GM21717 (cell line): Measurements from ENCODE around the gene AEN.
"Not testable (repeated sequence)": the region's sequence is repeated elsewhere in the genome, so short reads cannot be mapped to it uniquely, and the experiment has no call there.

Source experiments
- ATAC-seq: cut with Tn5 transposase; IDR thresholded peaks from one replicate; pipeline ENCODE4 v1.9.1; 2021; ENCODE audit warnings: mild to moderate bottlenecking, moderate library complexity; ENCODE audit not compliant: unreplicated experiment

AEN gene

DNA sequence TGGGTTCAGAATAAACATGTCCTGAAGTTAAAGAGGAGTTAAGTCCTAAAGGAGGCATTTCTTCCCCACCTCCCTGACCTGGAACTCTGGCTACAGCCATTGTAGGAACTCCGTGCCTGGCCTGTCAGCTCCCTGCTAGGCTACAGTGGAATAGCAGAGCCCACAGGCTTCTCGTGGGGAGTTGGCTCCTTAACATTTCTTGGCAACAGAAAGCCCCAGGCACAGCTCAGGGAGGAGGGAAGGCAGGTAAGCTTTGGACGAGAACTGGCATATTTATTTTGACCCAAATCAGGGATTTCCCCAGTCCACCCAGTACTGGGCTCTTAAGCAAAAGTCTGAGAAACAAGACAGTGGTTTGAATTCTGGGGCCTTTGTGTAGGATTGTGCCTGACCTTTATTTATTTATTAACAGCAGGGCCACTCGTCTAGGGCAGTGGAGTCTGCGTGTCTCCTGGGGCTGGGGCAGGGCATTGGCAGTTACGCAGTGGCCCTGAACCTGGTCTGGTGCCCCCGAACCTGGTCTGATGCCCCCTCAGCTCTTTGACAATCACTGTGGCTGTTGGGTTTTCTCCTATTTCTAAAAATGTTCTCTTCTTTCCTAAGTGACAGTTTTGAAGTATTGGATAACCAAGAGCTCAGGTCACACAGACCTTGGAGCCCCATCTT, 9.8 kb downstream of the AEN start:
- ATAC-seq: no peak

DNA sequence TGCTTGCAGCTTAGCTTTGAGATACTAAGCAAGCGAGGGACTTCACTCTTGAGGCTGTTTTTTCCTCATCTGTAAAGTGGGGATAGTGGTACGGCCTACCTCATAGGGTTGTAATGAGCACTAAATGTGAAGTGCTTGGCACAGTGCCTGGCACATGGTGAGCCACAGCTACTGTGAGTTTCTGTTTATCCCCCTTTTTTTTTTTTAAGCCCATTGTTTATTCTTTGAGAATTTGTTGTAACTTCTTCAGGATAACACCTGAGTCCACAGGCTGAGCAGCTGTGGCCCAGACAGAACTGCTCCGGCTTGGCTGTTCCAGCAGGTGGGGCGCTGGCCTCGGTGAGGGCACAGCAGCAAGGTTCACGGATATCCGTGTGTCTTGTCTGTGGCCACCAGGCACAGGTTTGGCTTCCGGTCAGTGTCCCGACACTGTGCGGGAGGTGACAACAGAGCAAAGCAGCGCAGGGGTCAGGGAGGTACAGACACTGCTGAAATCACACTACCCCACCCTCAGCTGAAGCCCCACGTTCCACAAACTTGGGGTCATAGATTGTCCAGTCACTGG, 10.4 kb downstream of the AEN start:
- ATAC-seq: no peak

DNA sequence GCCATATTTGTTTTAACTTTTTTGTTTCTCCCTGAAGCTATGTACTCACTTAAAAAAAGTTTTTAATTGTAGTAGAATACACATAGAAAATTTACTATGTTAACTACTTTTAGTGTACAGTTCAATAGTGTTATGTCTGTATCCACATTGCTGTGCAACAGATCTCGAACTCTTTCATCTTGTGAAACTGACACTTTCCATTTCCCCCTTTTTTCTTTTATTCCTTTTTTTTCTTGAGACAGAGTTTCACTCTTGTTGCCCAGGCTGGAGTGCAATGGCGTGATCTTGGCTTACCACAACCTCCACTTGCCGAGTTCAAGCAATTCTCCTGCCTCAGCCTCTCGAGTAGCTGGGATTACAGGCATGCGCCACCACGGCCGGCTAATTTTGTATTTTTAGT, 11.7 kb downstream of the AEN start:
- not testable (repeated sequence) for ATAC-seq

DNA sequence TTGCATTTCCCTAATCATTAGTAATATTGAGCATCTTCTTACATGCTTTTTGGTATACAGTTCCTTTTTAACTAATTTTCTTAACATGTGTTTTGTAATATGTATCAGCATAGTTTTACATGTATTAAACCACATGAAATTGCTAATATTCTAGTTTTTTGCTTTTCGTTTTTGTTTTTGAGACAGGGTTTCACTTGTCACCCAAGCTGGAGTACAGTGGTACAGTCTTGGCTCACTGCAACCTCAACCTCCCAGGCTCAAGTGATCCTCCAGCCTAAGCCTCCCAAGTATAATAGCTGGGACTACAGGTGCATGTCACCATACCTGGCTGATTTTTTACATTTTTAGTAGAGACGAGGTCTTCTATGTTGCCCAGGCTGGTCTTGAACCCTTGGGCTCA, 13.3 kb downstream of the AEN start:
- ATAC-seq: no peak

DNA sequence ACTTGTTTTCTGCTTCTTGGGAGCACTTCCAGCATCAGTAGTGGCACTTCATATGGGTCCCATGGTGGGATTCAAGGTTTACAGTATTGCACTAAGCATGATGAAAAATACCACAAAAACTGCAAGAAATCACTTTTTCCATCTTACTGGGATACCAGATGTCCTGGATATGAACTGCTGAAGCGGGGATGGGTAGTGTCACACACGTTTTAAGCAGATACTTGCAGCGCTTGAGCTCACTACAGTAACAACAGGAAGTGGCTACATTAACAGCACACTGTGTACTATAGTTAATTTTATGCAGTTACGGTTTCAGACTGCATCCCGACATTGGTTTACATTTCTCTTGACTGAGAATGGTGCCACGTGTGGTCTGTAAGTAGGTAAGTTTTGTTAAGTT, 14.2 kb downstream of the AEN start:
- peak; percentile 27 for ATAC-seq

DNA sequence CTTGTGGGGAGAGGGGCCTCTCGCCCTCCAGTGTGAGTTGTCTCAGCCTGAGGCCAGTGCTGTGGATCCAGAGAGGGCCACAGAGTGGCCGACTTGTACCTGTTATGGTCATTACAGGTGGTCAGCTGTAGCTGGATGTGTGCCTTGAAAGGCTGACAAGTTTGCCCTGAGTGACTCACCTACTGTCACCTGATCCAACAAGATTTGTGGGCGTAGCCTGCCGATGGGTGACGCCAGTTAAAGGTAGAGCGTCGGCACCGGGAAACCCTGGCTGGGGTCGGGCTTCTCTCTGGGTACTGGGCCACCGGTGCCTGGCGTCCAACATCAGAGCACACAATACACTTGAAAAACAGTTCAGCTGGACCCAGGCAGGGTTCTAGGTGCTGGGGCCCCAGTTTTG, 14.9 kb downstream of the AEN start:
- ATAC-seq: no peak

DNA sequence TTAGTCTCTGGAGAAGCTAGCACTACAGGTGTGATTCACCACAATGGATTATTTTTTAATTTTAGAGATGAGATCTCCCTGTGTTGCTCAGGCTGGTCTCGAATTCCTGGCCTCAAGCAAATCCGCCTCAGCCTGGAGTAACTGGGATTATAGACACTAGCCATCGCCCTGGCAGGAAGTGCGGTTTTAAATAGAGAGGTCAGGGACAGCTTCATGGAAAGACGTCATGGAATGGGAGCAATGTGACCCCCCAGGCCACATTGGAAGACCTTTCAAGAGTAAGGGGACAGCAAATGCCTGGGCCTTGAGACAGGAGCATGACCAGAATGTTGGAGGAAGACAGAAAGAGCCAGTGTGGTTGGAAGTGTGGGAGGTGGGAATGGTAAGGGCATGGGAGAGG, 15.5 kb downstream of the AEN start:
- no peak for ATAC-seq

DNA sequence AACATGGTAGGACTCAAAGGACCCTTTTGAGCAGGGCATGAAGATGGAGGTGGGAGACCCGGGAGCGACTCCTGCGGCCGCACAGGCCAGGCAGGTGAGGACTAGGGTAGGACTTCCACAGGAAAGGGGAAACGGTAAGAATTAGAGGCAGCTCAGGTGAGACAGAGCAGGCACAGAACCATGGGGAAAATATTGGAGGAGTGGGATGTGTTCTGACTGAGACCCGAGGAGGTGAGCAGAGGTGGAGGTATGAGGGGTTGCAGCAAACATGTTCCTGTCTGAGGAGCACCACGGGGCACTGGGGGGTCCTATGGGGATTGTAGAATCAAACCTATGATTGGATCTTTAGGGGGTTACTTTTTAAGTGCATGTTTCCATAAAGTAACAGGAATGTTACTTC, 16.3 kb downstream of the AEN start:
- no peak for ATAC-seq

DNA sequence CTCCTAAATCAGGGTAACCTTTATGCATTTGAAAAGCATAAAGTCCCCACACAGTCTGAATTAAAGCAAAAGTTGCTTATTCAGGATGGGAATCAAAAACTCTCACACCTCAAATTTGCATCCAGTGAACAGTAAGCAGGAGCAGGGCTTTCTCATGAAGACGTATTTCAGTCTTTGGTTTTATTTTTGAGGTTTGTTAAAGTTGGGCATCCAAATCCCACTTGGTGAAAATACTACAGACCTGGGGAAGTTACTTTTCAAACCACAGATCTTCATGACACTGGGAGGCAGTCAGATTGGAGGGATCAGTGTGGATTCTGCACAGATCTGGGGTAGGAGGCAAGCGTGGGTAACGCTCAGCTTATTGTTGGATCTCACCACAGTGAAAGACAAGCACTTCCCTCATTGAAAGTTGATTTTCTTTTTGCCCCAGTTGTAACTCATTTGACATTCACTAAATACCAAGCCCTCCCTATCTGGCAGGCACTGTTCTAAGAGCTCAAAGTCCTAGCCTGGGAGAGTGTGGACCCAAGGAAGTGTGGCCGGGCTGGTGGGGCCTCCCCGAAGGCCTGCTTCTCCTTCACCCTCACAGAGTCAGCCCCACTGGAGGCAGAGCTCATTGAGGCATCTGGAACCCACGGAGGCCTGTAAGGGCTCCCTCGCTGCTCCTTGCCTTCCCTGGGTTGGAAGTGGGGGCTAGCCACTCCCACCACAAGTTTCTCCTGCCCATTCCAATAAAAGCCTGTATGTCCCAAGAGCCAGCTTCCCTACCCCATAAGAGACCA, 16.9 kb downstream of the AEN start:
- no peak for ATAC-seq

DNA sequence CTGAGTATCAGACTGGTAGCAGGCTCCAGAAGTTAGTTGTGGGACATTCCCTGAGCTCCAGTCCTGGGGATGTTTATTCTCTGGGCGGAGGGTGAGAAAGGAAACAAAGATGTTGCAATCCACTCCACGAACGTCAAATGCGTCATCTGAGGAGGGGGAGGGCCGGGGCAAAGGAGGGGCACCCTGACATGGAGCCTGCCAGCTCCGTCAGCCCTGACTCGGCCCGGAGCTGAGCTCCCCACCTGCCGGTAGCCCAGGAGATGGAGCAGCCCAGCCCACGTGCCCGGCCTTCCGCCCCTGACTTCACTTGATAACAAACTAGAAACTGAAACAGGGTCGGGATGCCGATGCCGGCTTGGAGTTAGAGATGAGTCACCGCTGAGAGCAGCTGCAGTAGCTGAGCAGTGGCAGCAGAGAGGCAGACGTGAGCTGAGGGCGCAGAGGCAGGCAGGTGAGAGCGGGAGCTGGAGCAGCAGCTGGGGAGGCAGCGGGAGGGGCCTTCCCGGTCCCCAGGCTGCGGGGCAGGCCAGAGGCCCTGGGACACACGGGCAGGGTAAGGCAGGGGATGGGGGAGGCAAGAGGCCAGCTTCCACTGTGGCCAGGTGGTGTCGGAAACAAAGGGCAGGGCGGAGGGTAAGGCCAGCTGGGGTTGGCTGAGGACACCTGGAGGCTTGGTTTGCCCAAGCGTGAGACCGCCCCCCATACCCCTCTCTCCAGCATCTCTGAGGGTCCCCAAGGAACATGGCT, 17.7 kb downstream of the AEN start, which contains the start of gene ISG20:
ISG20 (plus strand) TSS at position 391 of the 747 bp plus-strand sequence; CDS start at position 742, 351 bp downstream.
- ATAC-seq: peak; percentile 67

DNA sequence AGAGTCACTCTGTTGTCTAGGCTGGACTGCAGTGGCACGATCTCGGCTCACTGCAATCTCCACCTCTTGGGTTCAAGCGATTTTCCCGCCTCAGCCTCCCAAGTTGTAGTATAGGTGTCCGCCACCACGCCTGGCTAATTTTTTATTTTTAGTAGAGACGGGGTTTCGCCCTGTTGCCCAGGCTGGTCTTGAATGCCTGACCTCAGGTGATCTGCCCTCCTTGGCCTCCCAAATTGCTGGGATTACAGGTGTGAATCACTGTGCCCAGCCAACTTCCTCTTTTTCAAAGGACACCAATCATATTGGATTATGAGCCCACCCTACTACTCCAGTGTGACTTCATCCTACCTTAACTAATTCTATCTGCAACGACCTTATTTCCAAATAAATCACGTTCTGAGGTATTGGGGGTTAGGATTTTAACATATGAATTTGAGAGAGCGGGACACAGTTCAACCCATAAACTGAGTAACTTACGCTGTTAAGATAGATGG, 20.9 kb downstream of the AEN start:
- ATAC-seq: no peak

DNA sequence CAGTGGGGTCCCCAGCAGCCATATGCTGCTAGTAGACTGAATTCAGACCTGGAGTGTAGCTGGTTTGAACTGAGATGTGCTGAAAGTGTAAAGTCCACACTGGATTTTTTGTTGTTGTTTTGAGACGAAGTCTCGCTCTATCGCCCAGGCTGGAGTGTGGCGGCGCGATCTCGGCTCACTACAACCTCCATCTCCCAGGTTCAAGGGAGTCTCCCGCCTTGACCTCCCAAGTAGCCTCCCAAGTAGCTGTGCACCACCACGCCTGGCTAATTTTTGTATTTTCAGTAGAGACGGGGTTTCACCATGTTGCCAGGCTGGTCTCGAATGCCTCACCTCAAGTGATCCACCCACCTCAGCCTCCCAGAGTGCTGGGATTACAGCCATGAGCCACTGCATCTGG, 21.4 kb downstream of the AEN start:
- not testable (repeated sequence) for ATAC-seq

DNA sequence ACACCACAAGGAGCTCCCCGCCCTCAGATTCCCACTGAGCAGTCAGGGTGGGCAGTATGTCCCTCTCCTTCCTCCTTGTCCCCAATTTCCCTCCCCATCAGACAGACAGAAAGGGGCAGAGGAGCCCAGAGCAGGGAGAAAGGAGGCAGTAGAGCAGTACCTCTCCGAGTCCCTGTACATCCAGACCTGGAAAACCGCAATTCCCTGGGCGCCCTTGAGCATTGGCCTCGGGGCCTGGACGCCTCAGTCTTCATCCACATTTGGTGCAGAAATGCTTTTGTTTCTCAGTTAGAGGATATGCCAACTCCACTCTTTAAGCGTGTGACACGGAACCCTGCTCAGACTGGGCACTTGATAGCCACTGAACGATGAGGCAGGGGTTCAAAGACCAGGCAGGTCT, 23.6 kb downstream of the AEN start:
- ATAC-seq: no peak

DNA sequence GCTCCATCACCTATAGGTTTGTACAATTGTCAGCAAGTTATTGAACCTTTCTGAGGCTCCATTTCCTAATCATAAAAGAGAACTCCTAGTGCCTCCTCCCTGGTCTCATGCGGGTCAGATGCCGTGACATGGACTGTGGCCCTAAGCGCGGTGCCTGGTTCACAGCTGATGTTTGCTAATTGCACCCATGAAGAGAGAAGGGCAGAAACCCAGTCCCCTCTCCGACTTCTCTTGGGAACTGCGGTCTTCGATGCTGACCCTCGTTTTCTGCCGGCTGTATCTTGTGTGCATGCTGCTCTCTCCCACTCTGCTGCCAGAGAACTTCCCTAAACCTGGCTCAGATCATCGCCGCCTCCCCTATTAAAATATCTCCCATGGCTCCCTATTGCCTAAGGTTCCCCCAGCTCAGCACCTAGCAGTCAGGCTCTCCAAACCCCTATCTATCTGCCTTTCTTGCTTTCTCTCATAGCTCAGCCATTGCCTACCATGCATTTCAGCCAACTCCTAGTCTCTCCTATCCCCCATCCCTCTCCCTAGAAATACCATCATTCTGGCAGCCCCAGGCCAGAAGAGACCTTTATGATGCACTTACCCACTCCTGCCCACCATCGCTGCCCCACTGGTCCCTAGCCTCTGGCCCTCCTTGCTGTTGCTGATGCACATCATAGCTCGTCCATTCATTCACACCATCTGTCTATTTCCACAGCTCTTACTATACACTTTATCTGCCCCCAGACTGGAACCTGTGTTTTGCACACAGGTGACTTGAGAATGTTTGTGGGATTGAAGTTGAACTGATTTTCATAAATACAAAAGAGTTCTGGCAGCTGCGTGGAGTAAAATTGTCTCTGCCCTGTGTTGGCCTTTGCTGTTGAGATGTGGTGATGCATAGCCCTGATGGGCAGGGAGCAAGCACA, 24.3 kb downstream of the AEN start:
- ATAC-seq: no peak

DNA sequence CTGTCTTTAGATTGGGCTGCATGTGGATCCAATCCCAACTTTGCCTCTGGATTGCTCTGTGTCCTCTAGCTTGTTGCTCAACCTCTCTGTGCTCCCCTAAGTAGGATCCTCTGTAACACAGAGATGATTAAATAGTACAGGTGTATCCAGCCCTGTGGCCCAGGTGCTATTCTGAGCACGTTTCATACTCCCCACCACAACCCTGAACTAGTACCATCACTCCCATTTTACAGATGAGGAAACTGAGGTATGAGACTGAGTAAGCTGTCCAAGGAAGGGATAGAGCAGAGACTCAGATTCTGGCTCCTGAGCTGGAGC, 24.9 kb downstream of the AEN start:
- no peak for ATAC-seq

DNA sequence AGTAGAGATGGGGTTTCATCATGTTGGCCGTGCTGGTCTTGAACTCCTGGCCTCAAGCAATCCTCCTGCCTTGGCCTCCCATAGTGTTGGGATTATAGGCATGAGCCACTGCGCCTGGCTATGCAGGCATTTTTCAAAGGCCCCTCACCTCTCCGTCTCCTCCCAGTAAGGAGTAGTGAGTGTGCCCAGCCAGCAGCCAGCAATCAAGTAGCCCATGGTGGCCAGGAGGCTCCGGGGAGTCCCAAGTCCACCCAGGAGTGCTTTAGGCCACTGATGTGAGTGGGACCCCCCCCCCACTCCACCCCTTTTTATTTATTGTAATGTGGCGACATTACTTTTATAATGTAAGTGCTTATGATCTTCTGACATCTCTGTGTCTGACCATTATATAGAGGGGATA, 25.8 kb downstream of the AEN start:
- no peak for ATAC-seq

DNA sequence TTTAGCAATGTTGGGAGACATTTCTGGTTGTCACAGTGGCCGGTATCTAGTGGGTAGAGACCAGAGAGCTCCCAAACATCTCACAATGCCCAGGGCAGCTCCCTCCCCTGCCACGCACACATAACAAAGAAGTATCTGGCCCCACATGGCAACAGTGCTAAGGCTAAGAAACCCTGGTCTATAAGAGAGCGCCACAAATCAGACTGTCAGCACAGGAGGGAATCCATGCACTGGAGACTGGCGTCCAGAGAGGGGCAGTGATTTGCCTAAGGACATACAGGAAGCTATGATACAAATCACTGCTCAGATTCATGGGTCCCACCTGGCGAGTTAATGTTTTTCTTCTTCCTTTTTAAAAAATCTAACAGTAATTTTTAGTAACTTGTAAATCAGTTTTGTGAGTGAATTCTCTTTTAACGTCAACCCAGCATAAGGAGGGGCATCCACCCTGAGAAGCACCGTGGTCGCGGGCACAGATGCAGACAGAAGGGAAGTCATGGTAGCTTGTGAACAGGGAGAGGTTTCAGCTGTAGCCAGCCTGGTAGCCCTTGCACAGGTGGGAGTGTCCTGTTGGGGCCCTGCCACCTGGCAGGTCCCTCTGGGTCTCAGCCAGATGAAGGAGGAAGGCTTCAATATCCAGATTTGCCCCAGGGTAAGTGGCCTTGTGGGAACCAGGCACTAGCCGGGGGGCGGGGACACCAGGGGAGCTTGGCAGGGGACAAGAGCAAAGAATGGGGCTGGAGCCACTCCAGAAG, 26.4 kb downstream of the AEN start:
- no peak for ATAC-seq

DNA sequence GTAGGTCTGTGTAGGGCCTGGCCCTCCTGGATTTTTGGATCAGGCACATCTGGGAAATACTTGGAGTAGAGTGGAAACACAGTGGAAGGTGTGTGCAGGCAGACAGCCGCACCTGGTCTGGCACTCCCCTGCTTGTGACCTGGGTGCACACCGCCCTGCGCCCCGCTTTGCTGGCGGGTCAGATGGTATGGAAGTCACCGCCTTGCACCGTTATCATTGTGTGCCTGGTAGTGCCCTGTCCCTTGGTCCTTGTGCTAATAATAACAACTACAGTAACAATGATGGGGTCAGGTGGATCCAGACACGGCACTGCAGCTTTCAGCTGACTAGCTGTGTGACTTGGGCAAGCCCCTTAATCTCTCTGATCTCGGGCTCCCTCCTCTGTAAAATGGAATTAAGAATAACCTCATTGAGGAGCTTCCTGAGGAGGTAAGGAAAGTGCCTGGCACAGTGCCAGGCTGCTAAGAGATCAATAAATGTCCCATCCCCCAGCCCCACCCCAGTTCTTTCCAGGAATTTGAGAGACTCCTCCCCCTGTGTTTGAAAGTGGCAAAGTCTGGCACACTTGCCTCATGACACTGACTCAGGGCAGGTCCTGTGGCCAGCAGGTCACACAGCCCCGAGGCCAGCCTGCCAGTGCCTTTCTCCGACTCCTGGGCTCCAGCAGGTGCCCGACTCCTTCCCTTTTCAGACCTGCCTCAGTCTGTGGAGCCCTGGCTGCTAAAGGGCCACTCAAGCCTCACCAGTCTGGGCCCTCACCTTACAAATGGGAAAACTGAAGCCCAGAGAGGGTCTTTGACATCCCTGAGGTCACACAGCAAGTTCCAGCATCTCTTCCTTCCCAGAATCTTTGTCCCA, 27.4 kb downstream of the AEN start:
- no peak for ATAC-seq

DNA sequence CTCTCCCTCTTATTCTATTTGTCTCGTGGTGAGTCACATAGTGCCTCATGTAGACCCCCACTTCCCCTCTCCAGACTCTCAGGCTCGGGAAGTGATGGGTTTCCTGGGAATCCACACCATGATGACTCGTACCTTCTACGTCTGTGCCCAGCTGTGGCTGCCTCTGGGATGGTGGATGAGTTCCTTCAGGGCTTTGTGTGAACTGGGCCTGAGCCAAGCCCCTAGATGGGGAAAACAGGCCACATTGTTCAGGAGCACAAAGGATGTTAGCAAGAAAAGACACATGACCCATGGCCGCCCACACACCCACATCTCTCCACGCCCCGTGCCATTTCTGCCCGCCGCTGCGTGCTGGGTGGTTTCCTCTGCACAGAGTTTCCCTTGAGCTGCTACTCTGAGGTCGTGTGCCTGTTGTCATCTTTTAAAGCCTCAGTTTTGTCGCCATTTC, 28.2 kb downstream of the AEN start:
- ATAC-seq: peak; percentile 55
